ENCODE data around the gene ARHGEF12. TPM values are rescaled to one million over a fixed set of nuclear protein-coding genes. Genes with fewer than 3 reads are reported as not detected.

ARHGEF12 gene
- polyA plus RNA-seq, 3 donors: 0.25 to 0.87 (median 0.27) TPM

DNA sequence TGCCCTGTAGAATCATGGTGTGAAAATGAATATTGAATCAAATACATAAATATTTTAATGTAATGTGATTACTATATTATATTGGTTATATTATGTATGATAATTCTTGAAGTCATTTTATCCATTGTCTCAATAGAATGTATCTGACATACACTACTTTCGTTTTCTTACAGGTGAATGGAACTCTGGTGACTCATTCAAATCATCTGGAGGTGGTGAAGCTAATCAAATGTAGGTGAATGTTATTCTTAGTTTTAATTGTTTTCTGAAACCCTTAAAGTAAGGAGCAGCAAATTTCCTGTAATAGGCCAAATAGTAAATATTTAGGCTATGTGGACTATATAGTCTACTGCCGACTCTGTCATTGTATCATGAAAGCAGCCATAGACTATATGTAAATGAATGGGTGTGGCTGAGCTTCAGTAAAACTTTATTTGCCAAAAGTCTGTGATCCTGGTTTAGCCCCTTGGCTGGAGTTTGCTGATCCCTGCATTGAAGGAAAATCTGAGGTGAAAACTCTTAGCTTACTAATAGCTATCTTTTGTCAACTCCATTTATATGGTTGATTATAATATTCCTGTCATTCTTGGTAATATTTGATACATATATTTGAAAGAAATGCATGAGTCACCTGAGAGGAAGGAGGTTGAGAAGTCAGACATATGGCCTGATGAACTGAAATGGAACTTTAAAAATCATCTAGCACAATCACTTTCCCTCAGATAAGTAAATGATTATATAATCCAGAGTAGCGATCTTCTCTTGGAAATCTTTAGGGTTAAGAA lies 88.2 kb downstream of the ARHGEF12 start:
- H3K9me3 ChIP-seq (replicated peaks in 1 of 2; ENCODE audit: control insufficient read depth in 1 of 2, insufficient read depth in 1 of 2, low read length in 2 of 2): no peaks in the 10 kb centered on the region
- intact Hi-C loops (cut with micrococcal nuclease): no loop called here
- H3K79me2 ChIP-seq (ENCODE audit: insufficient read depth, low read length): no peaks in the 10 kb centered on the region
- DNase-seq: no peak
- no peaks in the 10 kb centered on the region for H3K4me1 ChIP-seq (ENCODE audit: control insufficient read depth in 1 of 2, insufficient read depth in 2 of 2, low read length in 2 of 2)
- H3K4me3 ChIP-seq (replicated peaks in 1 of 3; ENCODE audit: low read depth in 2 of 3, low read length in 3 of 3): no peak overlapping the region
- Mint-ChIP-seq H3K9me3 (no peaks in the 10 kb centered on the region), H3K4me3 (no peak overlapping the region), H3K36me3 (no peaks in the 10 kb centered on the region), H3K27ac (no peak overlapping the region), H3K27me3 (ENCODE audit: low read depth in 3 of 3) (peaks cover 0 to 7% (median 1%) of the 10 kb centered on the region in 3 donors), H3K4me1 (peaks cover 4% of the 10 kb centered on the region)
- 100% methylated on average over 2 of the region's 3 CpGs for WGBS (ENCODE audit: insufficient coverage)
- no peaks in the 10 kb centered on the region for H4K20me1 ChIP-seq (ENCODE audit: insufficient read depth, low read length)
- H3K9ac ChIP-seq (ENCODE audit: insufficient read depth, low read length, poor library complexity, severe bottlenecking): no peak overlapping the region
- H3K36me3 ChIP-seq (replicated peaks in 1 of 2; ENCODE audit: control insufficient read depth in 1 of 2, insufficient read depth in 2 of 2, low read length in 2 of 2): no peaks in the 10 kb centered on the region
- no peak overlapping the region for H2AFZ ChIP-seq (ENCODE audit: insufficient read depth, low read depth, low read length, poor library complexity, severe bottlenecking)
- TF ChIP-seq, protein P1, sequence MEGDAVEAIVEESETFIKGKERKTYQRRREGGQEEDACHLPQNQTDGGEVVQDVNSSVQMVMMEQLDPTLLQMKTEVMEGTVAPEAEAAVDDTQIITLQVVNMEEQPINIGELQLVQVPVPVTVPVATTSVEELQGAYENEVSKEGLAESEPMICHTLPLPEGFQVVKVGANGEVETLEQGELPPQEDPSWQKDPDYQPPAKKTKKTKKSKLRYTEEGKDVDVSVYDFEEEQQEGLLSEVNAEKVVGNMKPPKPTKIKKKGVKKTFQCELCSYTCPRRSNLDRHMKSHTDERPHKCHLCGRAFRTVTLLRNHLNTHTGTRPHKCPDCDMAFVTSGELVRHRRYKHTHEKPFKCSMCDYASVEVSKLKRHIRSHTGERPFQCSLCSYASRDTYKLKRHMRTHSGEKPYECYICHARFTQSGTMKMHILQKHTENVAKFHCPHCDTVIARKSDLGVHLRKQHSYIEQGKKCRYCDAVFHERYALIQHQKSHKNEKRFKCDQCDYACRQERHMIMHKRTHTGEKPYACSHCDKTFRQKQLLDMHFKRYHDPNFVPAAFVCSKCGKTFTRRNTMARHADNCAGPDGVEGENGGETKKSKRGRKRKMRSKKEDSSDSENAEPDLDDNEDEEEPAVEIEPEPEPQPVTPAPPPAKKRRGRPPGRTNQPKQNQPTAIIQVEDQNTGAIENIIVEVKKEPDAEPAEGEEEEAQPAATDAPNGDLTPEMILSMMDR (IDR thresholded peaks at IDR 0.05): no peak
- H3K4me2 ChIP-seq (replicated peaks; ENCODE audit: extremely low read depth, low read length, poor library complexity, severe bottlenecking): no peak overlapping the region
- peaks cover 0 to 3% of the 10 kb centered on the region in 2 donors for H3K27me3 ChIP-seq (ENCODE audit: control insufficient read depth in 2 of 2, insufficient read depth in 2 of 2, low read length in 2 of 2)
- H3K27ac ChIP-seq (ENCODE audit: low read depth in 1 of 2, low read length in 2 of 2): no peak overlapping the region

DNA sequence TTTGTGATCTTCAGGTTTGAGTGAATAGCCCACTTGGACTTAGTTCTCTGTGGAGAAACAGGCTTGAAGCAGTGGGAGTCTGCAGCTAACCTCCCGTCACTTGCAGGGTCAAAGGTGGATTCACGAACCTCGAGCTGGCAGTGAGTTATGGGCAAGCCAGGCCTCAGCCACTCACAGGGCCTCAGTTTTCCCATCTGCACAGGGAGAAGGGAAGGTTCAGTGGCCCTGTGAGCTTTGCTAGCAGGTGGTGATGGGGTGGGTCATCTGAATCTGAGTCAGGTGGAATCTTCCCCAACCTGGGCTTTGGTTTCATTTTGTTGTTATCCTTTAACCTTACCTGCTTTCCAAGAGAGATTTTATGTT lies 88.7 kb downstream of the ARHGEF12 start:
- 100% methylated on average over 2 of the region's 3 CpGs for WGBS (ENCODE audit: insufficient coverage)
- Histone ChIP-seq H3K9me3 (replicated peaks in 1 of 2; ENCODE audit: control insufficient read depth in 1 of 2, insufficient read depth in 1 of 2, low read length in 2 of 2) (no peaks in the 10 kb centered on the region), H3K27ac (ENCODE audit: low read depth in 1 of 2, low read length in 2 of 2) (no peak overlapping the region), H3K4me2 (replicated peaks; ENCODE audit: extremely low read depth, low read length, poor library complexity, severe bottlenecking) (no peak overlapping the region), H3K27me3 (ENCODE audit: control insufficient read depth in 2 of 2, insufficient read depth in 2 of 2, low read length in 2 of 2) (peaks cover 0 to 3% of the 10 kb centered on the region in 2 donors), H3K4me1 (ENCODE audit: control insufficient read depth in 1 of 2, insufficient read depth in 2 of 2, low read length in 2 of 2) (no peaks in the 10 kb centered on the region), H3K9ac (ENCODE audit: insufficient read depth, low read length, poor library complexity, severe bottlenecking) (no peak overlapping the region), H2AFZ (ENCODE audit: insufficient read depth, low read depth, low read length, poor library complexity, severe bottlenecking) (no peak overlapping the region), H3K4me3 (replicated peaks in 1 of 3; ENCODE audit: low read depth in 2 of 3, low read length in 3 of 3) (no peak overlapping the region), H4K20me1 (ENCODE audit: insufficient read depth, low read length) (no peaks in the 10 kb centered on the region), H3K79me2 (ENCODE audit: insufficient read depth, low read length) (no peaks in the 10 kb centered on the region), H3K36me3 (replicated peaks in 1 of 2; ENCODE audit: control insufficient read depth in 1 of 2, insufficient read depth in 2 of 2, low read length in 2 of 2) (no peaks in the 10 kb centered on the region)
- intact Hi-C loops (cut with micrococcal nuclease): no loop called here
- H3K27me3 Mint-ChIP-seq (ENCODE audit: low read depth in 3 of 3): peaks cover 0 to 6% (median 1%) of the 10 kb centered on the region in 3 donors
- H3K27ac Mint-ChIP-seq: no peak overlapping the region
- H3K9me3 Mint-ChIP-seq: no peaks in the 10 kb centered on the region
- H3K4me1 Mint-ChIP-seq: peaks cover 4% of the 10 kb centered on the region
- no peak for DNase-seq
- TF ChIP-seq, protein P1 (IDR thresholded peaks at IDR 0.05): no peak
- no peak overlapping the region for H3K4me3 Mint-ChIP-seq
- H3K36me3 Mint-ChIP-seq: no peaks in the 10 kb centered on the region
